Measurements from ENCODE around the gene LPCAT3.
A peak's percentile ranks its signal among the peaks of the same experiment; 100 is the strongest.
"Not testable (repeated sequence)": the region's sequence is repeated elsewhere in the genome, so short reads cannot be mapped to it uniquely, and the experiment has no call there.

The LPCAT3 gene

DNA sequence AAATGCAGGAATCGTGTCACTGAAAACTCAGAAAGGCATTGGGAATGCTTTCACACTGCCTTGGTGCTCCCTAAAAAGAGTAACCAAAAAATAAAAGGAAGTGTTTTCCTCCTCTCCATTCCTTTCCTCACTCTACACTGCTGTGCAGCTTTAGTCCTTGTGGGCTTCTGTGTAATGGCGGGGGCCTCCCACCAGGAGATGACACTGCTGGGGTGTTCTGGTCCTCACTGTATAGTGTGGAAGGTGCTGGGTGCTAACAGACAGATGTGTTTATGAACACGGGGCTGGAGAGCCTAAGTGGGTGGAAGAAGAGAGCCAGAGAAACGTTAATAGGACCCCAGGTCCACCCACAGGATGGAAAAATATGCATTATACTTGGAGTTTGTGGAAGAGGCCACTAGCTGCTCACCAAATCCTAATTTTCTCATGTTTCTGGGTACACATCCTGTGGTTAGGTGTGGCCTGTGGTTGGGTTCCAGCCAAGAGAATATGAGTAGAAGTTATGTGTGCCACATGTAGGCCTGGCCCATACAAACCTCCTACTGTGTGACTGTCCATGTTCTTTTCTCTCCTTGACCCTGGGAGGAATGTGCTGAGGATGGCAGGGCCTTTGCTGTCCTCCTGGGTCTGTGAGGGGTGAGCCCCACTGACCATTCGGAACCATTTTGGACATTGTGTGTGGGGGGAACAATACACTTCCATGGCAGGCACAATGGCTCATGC is 28.3 kb upstream of the LPCAT3 start:
- TF ChIP-seq ZFX (IDR thresholded peaks at IDR 0.05), result no peak
- TF ChIP-seq, protein P1, sequence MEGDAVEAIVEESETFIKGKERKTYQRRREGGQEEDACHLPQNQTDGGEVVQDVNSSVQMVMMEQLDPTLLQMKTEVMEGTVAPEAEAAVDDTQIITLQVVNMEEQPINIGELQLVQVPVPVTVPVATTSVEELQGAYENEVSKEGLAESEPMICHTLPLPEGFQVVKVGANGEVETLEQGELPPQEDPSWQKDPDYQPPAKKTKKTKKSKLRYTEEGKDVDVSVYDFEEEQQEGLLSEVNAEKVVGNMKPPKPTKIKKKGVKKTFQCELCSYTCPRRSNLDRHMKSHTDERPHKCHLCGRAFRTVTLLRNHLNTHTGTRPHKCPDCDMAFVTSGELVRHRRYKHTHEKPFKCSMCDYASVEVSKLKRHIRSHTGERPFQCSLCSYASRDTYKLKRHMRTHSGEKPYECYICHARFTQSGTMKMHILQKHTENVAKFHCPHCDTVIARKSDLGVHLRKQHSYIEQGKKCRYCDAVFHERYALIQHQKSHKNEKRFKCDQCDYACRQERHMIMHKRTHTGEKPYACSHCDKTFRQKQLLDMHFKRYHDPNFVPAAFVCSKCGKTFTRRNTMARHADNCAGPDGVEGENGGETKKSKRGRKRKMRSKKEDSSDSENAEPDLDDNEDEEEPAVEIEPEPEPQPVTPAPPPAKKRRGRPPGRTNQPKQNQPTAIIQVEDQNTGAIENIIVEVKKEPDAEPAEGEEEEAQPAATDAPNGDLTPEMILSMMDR (conservative IDR thresholded peaks at IDR 0.05), result no peak
- no peak overlapping the region for H3K27ac ChIP-seq

DNA sequence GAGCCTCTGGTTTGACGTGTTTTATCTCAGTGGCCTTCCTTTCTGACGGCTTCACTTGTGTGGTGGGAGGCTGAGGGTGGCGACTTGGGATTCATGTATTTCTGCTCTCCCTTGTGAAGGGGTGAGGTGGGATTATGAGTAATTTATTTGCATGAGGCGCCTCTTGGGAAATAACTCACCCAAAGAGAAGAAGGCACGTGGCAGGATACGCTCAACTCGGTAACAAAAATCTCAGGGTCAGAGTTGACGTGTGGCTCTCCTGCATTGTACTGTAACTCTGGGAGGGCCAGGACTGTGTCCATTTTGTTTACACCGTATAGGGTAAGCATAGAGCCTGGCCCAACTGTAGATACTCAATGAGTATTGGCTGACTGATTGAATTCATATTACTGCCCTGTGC is 27.6 kb upstream of the LPCAT3 start:
- TF ChIP-seq, protein P1 (conservative IDR thresholded peaks at IDR 0.05), result no peak
- TF ChIP-seq ZFX (IDR thresholded peaks at IDR 0.05), result no peak
- no peak overlapping the region for H3K27ac ChIP-seq

DNA sequence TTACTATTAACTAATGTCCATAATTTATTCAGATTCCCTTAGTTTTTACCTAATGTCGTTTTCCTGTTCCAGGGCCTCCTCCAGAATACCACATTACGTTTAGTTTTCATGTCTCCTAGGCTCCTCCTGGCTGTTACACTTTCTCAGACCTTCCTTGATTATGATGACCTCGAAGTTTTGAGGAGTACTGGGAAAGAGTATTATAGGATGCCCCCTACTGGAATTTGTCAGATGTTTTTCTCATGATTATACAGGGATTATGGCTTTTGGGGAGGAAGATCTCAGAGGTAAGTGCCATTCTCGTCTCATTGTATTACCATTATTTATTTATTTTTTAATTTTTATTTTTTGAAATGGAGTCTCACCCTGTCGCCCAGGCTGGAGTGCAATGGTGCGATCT is 24.6 kb upstream of the LPCAT3 start:
- H3K27ac ChIP-seq, result no peak overlapping the region
- TF ChIP-seq ZFX (IDR thresholded peaks at IDR 0.05), result no peak
- TF ChIP-seq, protein P1 (conservative IDR thresholded peaks at IDR 0.05), result peak; percentile 69

DNA sequence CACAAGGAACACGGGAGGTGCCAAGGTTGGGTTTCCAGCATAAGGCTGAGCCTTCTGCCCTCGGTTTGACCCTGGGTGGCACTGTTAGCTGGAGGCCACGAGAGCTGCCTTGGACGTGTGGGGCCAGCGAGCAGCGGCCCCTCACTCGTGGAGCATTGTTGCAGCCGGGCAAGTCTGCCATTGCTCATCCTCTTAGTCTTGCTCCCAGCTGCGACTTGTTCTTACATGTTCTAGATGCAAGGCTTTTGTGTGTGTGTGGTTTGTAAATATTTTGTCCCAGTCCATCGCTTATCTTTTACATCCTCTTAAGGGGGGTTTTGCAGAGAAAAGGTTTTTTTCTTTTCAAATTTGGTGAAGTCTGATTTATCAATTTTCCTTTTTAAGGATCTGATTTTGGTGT is 21.1 kb upstream of the LPCAT3 start:
- no peak overlapping the region for H3K27ac ChIP-seq
- TF ChIP-seq, protein P1 (conservative IDR thresholded peaks at IDR 0.05), result no peak
- no peak for TF ChIP-seq ZFX (IDR thresholded peaks at IDR 0.05)

DNA sequence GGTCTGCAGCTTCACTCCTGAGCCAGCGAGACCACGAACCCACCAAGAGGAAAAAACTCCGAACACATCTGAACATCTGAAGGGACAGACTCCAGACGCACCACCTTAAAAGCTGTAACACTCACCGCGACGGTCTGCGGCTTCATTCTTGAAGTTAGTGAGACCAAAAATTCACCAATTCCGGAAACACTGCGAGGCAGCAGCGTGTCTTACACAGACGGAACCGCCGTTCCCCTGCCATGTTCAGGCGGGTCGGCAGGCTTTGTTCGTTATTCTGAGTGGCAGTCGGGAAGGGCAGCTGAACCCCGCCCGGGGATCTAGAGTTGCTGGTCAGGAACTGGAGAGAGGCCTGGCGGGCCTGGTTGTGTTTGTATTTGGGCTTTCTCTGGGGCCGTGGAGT is 20.3 kb upstream of the LPCAT3 start:
- no peak overlapping the region for H3K27ac ChIP-seq
- no peak for TF ChIP-seq ZFX (IDR thresholded peaks at IDR 0.05)
- TF ChIP-seq, protein P1 (conservative IDR thresholded peaks at IDR 0.05), result no peak

DNA sequence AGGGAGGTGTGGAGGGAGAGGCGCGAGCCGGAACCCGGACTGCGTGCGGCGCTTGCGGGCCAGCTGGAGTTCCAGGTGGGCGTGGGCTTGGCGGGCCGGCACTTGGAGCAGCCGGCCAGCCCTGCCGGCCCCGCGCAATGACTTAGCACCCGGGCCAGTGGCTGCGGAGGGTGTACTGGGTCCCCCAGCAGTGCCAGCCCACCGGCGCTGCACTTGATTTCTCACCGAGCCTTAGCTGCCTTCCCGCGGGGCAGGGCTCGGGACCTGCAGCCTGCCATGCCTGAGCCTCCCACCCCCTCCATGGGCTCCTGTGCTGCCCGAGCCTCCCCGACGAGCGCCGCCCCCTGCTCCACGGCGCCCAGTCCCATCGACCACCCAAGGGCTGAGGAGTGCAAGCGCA is 19.1 kb upstream of the LPCAT3 start:
- H3K27ac ChIP-seq, result not testable (repeated sequence)

DNA sequence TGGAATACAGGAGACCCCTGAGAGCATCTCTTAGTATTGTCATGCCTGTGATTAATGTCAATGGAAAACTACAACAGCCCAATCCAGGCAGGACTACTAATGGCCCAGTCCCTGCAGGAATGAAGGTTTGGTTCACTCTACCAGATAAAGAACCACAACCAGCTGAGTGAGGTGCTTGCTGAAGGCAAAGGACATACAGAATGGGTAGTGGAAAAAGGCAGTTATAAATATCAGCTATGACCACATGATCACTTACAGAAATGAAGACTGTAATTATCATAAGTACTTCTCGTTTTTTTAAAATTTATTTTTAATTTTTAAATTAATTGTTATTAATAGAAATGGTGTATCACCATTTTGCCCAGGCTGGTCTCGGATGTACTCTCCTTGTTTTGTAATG is 17.2 kb upstream of the LPCAT3 start:
- no peak for TF ChIP-seq ZFX (IDR thresholded peaks at IDR 0.05)
- TF ChIP-seq, protein P1 (conservative IDR thresholded peaks at IDR 0.05), result no peak
- no peak overlapping the region for H3K27ac ChIP-seq

DNA sequence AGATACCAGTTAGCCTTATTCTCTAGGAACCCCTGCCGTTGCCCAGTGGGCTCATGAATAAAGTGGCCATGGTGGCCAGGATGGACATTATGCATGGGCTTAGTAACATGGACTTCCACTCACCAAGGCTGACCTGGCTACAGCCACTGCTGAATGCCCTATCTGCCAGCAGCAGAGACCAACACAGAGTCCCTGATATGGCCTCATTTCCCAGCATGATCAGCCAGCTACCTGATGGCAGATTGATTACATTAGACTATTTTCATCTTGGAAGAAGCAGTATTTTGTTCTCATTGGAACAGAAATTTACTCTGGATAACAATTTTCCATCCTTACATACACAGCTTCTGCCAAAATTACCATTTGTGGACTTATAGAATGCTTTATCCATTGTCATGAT is 16.2 kb upstream of the LPCAT3 start:
- no peak for TF ChIP-seq ZFX (IDR thresholded peaks at IDR 0.05)
- TF ChIP-seq, protein P1 (conservative IDR thresholded peaks at IDR 0.05), result no peak
- H3K27ac ChIP-seq, result no peak overlapping the region
